GM19238 (cell line): ENCODE measurements around the gene RNF157.

Experiments used
- DNase-seq: peaks from one replicate; pipeline ENCODE4 v3.0.0; 2011; ENCODE audit warnings: low spot score; ENCODE audit not compliant: insufficient read length

The RNF157 gene

DNA sequence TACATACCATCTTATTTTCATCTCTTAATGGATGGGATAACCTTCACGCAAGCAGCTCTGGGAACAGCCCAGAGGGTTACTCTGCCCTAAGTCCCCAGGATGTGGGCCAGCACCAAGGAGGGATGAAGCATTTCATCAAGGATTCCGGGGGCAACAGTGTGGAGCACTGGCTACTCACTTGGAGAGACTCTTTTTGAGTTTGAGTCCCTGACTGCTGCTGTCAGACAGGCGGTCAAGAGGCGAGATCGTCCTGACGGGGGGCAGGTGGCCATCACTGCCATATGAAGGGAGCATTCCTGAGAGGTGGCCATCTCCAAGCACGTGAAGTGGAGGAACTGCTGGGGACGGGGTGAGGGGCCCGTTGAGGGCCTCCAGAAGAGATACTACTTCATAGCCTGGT, 81.1 kb downstream of the RNF157 start:
- DNase-seq = no peak

DNA sequence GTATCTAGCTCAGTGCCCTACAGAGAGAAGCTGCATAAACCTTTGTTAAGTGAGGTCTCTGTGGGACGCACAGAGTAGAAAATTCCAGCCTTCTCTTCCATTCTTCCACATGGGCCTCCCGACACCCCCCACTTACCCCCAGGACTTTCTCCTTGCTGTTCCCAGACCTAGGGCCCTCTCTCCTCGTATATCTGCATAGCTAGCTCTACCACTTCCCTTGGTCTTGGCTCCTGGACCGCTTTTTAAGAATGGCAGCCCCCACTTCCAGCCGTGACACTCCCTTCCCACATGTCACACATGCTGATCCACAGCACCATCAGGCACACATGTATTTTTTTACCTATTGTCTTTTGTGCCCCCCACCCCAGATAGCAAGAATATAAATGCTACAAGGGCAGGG, 82.5 kb downstream of the RNF157 start:
- DNase-seq = no peak

DNA sequence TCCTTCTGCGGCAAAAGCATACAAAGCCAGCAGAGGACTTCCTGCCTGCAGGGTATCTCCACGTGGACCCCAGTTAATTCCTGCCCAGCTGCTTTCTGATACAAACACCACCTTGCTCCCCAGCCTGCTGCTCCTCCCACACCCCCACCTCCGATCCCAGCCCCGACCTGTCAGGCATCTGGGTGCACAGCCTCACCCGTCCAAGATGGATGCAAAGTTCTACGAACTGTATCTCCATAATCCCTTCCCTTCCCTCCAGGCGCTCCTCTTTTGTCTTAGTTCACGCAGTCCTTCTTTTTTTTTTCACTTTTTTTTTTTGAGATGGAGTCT, 83.7 kb downstream of the RNF157 start:
- DNase-seq = no peak

DNA sequence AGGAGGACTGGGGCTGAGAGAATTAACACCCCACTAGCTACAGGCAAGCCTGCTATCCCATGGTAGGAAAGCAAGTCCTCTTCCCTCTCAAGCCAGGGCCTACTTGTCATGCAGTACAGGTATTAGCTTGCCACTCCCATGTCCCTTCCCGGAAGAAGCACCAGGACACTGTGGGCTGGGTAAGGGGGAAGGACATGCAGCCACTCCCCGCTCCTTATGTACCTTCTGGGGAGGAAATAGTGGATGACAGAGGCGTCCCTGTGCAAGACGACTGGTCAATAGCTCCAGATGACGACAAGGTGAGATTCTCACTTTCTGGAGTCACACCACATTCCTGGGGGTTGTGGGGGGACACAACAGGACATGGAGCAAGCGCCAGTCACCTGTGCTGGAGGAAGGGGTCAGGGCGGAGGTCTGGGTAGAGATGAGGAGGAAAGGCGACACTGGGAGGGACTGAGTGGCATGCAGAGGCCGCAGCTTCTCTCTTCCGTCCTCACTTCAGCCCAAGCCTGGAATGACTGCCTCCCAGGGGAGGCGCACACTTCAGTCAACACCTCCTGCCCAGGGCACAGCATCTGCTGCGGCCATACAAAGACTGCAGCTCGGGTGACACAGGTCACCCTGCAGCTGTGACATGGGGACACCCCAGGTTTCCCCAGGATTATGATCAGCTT, 84.2 kb downstream of the RNF157 start:
- DNase-seq = no peak

DNA sequence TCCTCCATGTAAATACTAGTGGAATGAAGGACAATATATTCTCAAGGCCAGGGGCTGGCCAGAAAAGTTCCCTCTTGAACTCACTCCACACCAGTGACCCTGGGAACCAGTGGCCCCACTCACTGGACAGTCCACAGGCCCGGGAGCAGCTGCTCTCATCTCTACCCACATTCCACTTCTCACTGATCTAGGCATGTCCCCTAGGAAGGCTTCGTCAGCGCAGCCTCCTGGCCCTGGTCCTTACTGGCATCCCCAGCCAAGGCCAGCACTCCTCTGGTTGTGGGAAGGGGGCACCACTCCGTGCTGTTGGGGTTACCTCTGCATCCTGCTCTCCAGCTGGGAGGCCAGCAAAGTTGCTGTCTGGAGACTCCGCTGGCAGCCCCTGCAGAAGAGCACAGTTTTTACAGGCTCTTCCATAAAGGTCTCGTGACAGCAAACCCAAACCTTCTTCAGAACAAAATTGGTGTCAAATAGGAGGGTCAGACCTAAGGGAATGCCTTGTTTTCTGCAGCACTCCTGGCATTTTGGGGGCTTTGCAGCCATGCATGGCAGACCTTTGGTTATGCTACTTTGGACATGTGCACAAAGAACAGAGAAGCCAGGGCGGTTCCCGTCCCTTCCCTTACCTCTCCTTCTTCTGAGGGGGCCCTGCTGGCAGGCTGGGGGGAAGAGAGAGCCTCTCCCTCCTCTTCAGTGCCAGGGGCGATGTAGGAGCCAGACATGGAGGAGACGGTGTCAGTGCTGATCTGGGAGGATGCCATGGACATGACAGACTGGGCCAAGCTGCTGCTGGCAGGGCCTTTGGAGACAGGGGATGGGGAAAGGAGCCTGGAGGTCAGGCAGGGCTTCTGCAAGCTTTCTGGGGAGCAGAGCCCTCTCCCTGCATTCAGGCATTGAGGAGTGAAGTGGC, 85.1 kb downstream of the RNF157 start:
- no peak for DNase-seq

DNA sequence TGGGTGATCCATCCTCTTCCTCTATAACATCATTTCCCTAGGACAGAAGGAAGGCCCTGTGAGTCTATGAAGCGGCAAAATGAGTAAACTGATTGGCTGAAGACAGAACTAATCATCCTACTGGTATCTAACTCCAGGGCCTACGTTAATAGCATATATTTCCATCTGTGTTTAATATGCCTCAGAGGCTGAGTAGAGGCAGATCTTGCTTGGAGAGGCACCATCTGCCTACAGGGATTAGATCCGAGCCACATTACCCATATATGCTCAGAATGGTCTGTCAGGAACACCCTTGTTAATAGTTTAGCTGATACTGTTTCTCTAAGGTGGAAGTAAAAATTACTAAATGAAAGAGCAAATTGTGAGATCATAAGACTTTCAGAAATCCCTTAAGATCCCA, 86.0 kb downstream of the RNF157 start:
- DNase-seq = no peak

DNA sequence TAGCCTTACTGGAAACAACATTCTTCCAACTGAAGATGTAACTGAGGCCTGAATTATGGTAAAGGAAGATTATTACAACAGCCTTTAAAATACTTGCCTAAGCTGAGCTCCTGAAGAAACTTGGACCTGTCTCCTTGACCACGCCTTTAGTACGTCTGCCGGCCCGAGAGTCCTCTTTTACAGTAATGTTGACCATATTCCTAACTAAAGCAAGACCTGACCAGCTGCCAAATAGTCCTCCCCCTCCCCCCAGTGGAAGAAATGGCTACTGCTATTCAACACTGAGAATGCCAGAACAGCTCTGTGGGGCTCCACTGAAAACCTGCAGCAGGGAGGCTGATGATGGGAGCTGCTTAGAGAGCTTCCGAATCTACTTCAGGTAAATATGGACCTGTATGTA, 86.7 kb downstream of the RNF157 start:
- DNase-seq = no peak

DNA sequence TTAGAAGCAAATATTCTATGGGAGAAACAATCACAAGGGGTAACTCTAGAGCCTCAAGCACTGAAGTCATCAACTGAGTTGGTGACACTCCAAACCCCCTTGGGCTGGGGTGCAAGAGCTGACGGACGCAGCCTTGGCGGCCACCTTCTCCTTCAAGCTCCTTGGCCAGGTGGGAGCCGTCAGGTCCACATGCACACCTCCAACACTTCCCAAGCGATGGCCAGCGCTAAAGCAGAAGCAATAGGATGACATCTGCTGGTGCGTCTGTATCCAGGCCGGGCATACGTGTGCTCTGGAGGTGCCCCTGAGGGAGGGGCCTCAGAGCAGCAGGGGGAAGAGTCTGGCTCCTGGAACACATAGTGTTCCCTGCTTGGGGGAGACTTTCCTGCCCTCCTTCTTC, 87.1 kb downstream of the RNF157 start:
- no peak for DNase-seq

DNA sequence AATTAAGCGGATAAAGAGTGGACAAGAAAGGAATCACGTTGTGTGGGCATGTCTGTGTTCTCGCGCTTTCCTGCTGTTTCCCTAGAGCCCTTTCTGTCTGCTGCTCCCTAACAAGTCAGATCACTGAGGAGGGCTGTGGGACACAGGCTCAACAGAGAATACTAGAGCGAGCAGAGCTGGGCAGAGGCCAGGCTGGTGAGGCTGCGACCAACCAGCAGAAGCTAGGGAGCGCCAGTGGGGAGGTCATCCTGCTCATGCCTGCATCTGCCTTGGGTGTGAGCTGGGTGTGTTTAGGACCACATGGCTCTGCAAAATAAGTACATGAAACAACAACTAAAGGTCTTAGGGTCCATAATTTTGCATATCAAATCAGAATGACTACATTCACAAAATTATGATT, 87.7 kb downstream of the RNF157 start:
- no peak for DNase-seq

DNA sequence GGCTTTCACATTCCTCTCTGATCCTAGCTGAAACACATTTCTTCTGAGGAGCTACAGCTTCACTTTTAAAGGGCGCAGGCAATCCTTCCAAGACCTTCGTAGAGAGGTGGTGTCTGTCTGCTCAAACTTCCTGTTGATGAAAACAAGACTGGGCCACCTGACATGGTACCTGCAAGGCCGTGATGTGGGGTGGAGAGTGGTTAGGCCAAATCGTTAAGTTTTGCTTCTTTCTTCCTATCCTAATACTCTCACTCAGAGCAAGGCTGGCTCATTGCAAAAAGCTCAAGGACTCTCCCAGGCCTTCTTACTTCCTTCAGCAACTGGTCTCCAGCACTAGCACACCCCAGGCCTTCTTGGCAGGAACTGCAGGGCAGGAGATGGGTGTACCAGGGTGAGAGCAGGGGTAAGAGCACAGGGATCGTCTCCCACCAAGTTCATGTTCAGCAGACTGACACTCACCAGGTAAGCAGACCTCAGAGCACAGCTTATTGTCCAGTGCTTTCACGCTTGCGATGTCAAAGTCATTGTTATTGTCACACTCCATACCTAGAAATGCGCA, 88.3 kb downstream of the RNF157 start:
- DNase-seq = no peak

DNA sequence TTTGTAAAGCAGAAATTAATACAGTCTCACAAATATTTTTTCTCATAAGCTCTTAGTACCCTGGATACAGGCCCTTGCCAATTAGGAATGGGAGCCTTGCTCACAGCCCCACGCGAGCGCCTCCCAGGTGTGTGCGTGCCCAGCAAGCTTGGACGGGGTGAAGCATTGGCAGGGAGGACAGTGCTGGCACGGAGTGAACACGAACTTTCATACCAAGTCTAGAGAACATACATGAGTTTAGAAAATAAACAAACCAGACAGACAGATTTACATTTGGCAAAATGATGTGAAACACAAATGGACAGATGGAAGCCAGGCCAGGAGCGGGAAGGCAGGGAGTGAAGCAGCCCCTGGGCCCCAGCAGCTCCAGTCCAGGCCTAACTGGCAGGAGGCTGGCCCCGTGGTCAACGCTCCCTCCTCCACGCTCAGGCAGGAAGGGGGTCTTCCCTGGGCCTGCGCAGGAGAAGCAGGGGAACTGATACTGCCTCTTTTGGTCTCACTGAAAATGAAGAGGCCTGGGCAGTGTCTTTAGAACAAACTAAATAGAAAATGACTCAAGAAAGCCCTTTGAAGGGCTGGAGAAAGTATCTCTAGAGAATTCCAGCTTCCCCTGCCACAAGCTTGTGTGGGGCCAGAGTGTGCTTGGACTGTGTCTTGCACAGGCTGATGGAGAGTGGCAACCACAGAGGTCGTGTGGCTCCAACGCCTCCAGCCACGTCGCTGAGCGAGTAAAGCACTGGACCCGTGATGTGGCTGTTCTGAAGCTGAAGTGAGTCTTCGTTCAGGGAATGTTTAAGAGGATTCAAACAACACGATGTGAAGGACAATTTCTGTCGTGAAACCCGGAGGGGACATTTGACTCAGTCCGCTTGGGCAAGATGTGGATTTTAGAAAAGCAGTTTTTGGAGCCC, 89.3 kb downstream of the RNF157 start:
- no peak for DNase-seq

DNA sequence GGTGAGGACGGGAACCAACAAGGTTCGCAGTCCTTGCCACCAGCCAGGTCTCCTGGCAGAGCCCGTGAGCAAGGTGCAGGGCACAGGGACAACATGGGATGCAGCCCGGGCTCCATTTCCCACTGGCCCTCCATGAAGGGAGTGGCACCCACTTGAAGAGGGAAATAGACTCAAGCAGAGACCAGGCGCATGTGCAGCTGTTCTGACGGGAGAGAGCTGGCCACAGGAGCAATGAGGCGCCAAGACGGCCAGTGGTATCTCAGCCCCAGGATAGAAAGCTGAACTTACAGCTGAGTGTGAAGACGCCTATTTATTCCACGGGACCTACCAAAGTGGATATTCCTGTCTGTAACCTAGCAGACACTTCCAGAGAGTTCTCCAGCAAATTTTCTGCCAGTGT, 91.1 kb downstream of the RNF157 start:
- DNase-seq = no peak

DNA sequence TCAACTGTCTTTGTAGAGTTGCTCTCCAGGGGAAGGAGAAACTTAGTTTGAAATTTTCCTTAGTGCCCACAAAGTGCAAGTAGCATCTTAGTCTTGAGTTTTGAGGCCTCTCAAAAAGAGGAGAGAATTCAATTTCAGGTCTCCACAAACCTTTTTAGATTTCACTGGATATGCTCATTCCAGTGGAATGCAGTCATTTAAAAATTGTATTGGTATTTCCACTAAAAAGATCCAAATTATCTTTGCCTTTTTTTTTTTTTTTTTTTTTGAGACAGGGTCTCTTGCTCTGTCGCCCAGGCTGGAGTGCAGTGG, 92.3 kb downstream of the RNF157 start:
- DNase-seq = no peak

DNA sequence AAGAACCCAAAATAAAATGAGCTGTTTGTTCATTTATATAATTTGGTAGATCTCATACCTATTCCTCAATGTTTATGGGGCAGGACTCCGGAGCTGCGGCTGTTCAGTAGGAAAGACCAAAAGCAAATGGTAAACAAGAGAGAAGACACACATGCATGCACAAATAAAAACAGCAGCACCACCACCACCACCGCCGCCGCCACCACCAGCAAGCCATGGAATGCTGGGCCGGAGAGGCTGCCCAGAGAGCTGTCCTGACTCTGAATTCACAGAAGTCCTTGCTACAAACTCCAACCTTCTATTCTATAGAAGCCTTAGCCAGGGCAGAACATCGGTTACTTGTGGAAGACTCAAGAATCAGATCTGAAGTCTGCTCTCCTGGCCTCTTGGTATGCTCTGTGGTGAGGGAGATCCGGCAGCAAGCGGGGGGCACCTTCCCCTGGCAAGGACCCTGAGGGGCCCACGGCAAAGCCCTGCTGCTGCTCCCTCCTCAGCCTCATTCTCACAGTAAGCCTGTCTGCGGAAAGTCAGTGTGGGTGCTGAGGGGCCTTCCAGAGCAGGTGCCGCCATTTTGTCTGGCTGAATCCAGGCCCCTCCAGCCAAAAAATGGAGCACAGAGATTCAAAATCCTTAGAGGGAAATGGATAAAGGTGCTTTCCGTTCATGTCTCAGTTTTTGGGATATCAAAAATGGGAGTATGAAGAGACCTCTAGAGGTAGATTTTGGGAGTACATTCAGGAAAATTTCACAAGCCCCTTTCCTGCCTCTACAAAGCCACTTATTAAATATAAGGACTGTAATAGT, 92.9 kb downstream of the RNF157 start:
- no peak for DNase-seq

DNA sequence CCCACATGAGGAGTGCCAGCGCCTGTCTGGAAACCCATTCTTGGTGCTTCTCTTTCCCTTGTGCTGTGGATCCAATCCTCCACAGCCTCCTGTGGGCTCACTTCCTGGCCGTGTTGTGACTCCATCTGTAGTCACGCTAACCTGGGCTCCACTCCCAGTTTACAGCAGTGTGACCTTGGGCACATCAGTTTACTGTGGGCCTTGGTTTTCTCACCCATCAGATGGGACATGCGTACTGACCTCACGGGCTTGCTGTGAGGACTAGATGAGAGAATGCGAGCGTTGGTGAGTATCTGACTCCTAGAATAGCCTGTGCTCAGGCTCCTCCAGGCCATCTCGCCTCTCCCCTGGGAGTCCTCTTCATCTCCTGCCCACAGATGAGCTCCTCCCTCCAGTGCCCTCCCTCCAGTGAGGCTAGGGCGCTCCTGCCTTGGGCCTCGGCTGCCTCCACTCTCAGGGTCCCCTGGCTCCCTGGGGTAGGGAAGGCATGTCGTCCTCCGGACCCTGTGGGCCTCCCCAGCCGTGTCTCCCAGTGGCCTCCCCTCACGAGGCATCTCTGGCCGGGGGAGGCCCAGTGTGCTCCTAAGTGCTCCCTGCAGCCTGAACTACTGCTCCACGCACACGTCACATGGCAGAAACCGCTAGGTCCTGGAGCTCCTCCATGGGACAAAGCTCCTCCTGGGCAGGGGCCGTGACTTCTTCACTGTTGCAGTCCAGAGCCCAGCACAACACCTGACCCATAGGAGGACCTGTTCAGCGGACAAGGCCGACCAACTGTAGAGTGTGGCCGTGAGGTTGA, 94.0 kb downstream of the RNF157 start:
- DNase-seq = no peak

DNA sequence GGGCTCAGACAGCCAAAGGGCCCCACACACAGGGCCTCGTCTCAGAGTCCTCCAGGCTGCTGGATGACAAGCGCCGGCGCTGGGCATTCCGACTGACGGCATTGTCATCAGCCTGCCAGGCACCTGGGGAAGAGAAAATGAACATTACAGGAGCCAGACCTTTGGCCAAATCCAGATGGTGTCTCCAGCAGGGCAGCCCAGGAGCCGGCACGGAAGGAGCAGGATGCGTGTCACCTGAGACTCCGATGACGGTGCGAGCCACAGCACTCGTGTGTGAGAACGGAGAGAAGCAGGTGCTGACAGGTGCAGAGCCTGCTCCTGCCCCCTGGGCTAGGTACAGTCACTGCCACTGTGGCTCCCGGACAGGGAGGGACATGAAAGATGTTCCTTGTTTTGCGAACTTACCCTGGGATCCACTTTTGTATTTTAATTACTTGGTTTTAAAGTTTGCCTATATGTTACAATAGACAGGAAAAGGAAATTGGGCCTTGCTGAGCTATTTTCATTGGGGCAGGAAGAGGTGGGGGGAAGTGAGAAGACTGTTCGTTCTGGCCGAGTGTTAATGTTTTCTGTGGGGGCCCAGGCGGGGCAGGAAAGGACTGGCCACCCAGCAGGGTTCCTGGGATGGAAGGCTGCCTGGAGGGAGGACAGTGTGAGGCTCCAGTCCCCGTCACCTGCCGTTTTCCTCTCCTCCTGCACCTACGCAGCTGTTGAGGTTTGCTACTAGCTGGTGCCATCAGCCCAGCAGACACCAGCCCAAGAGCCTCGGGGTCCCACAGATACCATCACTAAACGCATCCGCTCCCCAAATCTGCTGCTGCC, 94.9 kb downstream of the RNF157 start:
- DNase-seq = no peak

DNA sequence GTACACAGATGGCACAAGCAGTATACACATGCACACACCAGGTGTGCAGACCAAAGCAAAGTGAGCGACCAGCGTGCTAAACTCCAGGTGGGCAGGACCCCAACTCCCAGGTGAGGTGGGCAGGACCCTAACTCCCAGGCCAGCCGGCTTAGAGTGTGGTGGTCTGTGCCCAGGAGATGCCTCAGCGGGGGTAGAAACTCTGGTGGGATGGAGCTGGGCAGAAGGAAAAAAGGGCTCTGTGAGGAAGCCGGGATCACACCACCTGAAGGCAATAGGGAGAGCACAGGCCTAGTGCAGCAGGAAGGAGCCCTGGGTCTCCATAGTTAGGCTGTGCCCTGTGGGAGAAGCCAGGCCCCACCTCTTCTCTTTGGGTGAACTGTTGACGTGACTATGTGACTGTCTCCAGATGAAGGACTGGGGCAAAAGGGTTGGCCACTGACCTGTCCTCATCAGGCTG, 97.7 kb downstream of the RNF157 start:
- no peak for DNase-seq

DNA sequence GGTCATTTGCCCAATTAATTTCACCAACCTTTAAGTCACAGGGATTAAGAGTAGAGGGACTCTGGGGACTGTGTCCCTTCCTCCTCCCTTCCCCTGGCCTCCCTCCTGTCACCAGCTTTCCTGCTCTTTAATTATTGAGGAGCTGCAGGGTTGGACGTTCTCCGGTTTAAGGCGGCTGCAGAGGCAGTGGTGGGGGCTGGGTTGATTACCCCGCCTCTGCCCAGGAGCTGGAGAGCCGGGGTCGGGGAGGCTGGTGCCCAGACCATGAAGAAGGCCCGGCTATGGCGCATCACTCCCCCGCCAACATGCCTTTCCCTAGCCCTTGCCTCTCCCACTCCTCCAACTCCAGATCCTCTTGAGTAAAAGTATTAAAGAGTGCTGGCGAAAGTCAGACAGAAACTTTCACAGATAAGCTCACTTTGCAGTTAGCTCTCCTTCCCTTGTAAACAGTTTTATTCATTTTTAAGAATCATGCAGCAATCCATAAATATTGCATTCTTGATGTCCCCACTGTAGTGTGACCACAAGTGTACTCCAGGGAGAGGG, 98.2 kb downstream of the RNF157 start:
- no peak for DNase-seq
